HepG2 (cell line): ENCODE measurements around the gene NMT2. TPM values are rescaled to one million over a fixed set of nuclear protein-coding genes. Genes with fewer than 3 reads are reported as not detected.

Experiments used
- HHEX ChIP-seq: IDR thresholded peaks from 2 replicates; pipeline ENCODE4 v1.6.1; 2016; ENCODE audit warnings: control low read depth
- ISL2 ChIP-seq: sonication (generic); formaldehyde crosslinking; IDR thresholded peaks from 2 replicates; pipeline ENCODE4 v1.5.0; 2020; ENCODE audit warnings: missing genetic modification reagents
- KDM3A ChIP-seq: IDR thresholded peaks from 2 replicates; pipeline ENCODE4 v1.6.1; 2018; ENCODE audit warnings: low read depth, missing compliant biosample characterization
- KLF16 ChIP-seq, 2 experiments: sonication (generic) in 1 of 2; formaldehyde crosslinking in 1 of 2; IDR thresholded peaks; 2 replicates each; pipeline versions ENCODE4 v1.6.1 to v1.8.0; 2016 to 2023; ENCODE audit warnings: missing genetic modification reagents in 2 of 2, missing compliant biosample characterization in 1 of 2
- REL ChIP-seq: sonication (generic); formaldehyde crosslinking; conservative IDR thresholded peaks from 2 replicates; pipeline ENCODE4 v1.8.0; 2022; ENCODE audit warnings: mild to moderate bottlenecking, missing genetic modification reagents, moderate library complexity
- SIN3B ChIP-seq: fragments of 150-350 bp; IDR thresholded peaks from 2 replicates; pipeline ENCODE4 v1.6.1; 2014; ENCODE audit warnings: low read length
- ZNF33A ChIP-seq: sonication (generic); formaldehyde crosslinking; IDR thresholded peaks from 2 replicates; pipeline ENCODE4 v1.5.1; 2020; ENCODE audit warnings: missing genetic modification reagents, mild to moderate bottlenecking, moderate library complexity, borderline replicate concordance
- ZNF570 ChIP-seq: sonication (generic); formaldehyde crosslinking; IDR thresholded peaks from 2 replicates; pipeline ENCODE4 v1.4.0; 2020; ENCODE audit warnings: mild to moderate bottlenecking, missing genetic modification reagents, borderline replicate concordance
- polyA plus RNA-seq, 8 experiments: library from polyadenylated mRNA; depleted of rRNA in 3 of 8; stranded (reverse) in 7 of 8; unstranded in 1 of 8; fragments of >200 nt; fragmentation: Illumina TruSeq in 4 of 8; extraction: Trizol in 4 of 8; gene quantifications; 2 replicates each; pipeline versions ENCODE4 v1.2.1 to v1.2.3, GENCODE V29; 2011 to 2016; ENCODE audit warnings: low read depth in 4 of 8, missing spikeins in 1 of 8, mixed read lengths in 1 of 8; ENCODE audit not compliant: insufficient read depth in 1 of 8
- total RNA-seq, 5 experiments: library from RNA; depleted of rRNA; stranded (reverse); fragments of >200 nt; fragmentation: Illumina TruSeq; extraction: Trizol; gene quantifications; 2 replicates each; pipeline ENCODE4 v1.2.3, GENCODE V29; 2016; ENCODE audit warnings: low read depth in 1 of 5
- TF ChIP-seq, protein P1 (sequence below): sonication (generic); formaldehyde crosslinking; conservative IDR thresholded peaks from 2 replicates; pipeline ENCODE4 v1.8.0; 2022; ENCODE audit warnings: mild to moderate bottlenecking, moderate library complexity, missing genetic modification reagents
- TF ChIP-seq, protein P2 (sequence below): sonication (generic); formaldehyde crosslinking; IDR thresholded peaks from 2 replicates; pipeline ENCODE4 v1.4.0; 2020; ENCODE audit warnings: mild to moderate bottlenecking, low read depth, missing genetic modification reagents
- TF ChIP-seq, protein P3 (sequence below): sonication (generic); formaldehyde crosslinking; IDR thresholded peaks from 2 replicates; pipeline ENCODE4 v1.4.0; 2020; ENCODE audit warnings: mild to moderate bottlenecking, missing genetic modification reagents
- TF ChIP-seq, protein P4 (sequence below): sonication (generic); formaldehyde crosslinking; IDR thresholded peaks from 2 replicates; pipeline ENCODE4 v1.5.0; 2020; ENCODE audit warnings: mild to moderate bottlenecking, missing genetic modification reagents
- TF ChIP-seq, protein P5 (sequence below): sonication (generic); formaldehyde crosslinking; IDR thresholded peaks from 2 replicates; pipeline ENCODE4 v1.5.0; 2020; ENCODE audit warnings: mild to moderate bottlenecking, missing genetic modification reagents, borderline replicate concordance

Gene NMT2
- total and polyA plus RNA-seq, 2 of the 13 experiments (the other 11 are each of a cell fraction or from before 2014, with no cell fraction given) = 10.1 to 23.8 TPM

DNA sequence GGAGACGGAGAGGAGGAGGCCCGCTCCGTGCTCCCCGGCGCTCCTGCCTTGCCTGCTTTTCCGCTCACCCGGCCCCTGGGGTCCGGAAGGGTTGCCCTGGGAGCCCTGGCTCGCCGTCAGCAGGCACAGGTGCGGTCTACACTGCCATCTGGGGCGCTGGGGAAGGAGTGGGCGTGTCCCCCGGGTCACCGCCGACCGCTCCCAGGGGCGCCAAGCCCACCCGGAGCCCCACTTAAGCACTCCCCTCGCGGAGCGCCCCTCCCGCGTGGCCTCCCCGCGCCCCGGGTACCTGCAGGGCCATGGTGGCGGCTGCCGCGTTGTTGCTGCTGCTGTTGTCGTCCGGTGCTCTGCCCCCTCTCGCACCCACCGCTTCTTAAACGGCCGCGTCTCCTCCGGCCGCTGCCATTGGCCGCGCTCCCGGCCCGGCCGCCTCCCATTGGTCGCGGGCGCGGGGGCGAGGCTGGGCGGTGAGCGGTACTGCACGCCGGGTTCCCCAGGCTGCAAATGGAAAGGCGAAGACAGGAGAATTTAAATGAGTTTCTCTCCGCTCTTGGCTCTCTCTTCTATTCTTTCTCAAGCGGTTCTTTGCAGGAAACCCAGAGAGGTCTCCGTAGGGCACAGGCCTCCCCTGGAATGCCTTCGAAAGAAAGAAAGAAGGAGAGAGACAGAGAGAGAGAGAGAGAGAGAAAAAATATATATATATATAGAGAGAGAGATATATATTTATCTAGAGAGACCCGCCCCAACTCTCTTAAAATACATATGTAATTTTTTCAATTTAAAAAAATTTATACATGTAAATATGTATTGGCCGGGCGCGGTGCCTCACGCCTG is 79.8 kb downstream of the NMT2 start, which contains the start of gene ACBD7 (continued):
- TF ChIP-seq, protein P1, sequence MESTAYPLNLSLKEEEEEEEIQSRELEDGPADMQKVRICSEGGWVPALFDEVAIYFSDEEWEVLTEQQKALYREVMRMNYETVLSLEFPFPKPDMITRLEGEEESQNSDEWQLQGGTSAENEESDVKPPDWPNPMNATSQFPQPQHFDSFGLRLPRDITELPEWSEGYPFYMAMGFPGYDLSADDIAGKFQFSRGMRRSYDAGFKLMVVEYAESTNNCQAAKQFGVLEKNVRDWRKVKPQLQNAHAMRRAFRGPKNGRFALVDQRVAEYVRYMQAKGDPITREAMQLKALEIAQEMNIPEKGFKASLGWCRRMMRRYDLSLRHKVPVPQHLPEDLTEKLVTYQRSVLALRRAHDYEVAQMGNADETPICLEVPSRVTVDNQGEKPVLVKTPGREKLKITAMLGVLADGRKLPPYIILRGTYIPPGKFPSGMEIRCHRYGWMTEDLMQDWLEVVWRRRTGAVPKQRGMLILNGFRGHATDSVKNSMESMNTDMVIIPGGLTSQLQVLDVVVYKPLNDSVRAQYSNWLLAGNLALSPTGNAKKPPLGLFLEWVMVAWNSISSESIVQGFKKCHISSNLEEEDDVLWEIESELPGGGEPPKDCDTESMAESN (CRISPR knock-in tag) = peak; percentile 70
- TF ChIP-seq KLF16 (CRISPR knock-in tag; IDR thresholded peaks at IDR 0.05) (peak in 1 of 2 experiments; percentile 75; a peak in 1 of 4 replicates), KDM3A (no peak), REL (CRISPR knock-in tag) (peak; percentile 66; the same call in 1 of the 2 replicates), ZNF33A (CRISPR knock-in tag) (no peak), SIN3B (peak; percentile 51; the same call in 1 of the 2 replicates), HHEX (no peak), ISL2 (CRISPR knock-in tag) (peak; percentile 29; the same call in 1 of the 2 replicates), ZNF570 (CRISPR knock-in tag) (no peak)
- TF ChIP-seq, protein P2, sequence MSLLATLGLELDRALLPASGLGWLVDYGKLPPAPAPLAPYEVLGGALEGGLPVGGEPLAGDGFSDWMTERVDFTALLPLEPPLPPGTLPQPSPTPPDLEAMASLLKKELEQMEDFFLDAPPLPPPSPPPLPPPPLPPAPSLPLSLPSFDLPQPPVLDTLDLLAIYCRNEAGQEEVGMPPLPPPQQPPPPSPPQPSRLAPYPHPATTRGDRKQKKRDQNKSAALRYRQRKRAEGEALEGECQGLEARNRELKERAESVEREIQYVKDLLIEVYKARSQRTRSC (CRISPR knock-in tag) = no peak
- TF ChIP-seq, protein P3, sequence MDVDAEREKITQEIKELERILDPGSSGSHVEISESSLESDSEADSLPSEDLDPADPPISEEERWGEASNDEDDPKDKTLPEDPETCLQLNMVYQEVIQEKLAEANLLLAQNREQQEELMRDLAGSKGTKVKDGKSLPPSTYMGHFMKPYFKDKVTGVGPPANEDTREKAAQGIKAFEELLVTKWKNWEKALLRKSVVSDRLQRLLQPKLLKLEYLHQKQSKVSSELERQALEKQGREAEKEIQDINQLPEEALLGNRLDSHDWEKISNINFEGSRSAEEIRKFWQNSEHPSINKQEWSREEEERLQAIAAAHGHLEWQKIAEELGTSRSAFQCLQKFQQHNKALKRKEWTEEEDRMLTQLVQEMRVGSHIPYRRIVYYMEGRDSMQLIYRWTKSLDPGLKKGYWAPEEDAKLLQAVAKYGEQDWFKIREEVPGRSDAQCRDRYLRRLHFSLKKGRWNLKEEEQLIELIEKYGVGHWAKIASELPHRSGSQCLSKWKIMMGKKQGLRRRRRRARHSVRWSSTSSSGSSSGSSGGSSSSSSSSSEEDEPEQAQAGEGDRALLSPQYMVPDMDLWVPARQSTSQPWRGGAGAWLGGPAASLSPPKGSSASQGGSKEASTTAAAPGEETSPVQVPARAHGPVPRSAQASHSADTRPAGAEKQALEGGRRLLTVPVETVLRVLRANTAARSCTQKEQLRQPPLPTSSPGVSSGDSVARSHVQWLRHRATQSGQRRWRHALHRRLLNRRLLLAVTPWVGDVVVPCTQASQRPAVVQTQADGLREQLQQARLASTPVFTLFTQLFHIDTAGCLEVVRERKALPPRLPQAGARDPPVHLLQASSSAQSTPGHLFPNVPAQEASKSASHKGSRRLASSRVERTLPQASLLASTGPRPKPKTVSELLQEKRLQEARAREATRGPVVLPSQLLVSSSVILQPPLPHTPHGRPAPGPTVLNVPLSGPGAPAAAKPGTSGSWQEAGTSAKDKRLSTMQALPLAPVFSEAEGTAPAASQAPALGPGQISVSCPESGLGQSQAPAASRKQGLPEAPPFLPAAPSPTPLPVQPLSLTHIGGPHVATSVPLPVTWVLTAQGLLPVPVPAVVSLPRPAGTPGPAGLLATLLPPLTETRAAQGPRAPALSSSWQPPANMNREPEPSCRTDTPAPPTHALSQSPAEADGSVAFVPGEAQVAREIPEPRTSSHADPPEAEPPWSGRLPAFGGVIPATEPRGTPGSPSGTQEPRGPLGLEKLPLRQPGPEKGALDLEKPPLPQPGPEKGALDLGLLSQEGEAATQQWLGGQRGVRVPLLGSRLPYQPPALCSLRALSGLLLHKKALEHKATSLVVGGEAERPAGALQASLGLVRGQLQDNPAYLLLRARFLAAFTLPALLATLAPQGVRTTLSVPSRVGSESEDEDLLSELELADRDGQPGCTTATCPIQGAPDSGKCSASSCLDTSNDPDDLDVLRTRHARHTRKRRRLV = no peak
- TF ChIP-seq, protein P4, sequence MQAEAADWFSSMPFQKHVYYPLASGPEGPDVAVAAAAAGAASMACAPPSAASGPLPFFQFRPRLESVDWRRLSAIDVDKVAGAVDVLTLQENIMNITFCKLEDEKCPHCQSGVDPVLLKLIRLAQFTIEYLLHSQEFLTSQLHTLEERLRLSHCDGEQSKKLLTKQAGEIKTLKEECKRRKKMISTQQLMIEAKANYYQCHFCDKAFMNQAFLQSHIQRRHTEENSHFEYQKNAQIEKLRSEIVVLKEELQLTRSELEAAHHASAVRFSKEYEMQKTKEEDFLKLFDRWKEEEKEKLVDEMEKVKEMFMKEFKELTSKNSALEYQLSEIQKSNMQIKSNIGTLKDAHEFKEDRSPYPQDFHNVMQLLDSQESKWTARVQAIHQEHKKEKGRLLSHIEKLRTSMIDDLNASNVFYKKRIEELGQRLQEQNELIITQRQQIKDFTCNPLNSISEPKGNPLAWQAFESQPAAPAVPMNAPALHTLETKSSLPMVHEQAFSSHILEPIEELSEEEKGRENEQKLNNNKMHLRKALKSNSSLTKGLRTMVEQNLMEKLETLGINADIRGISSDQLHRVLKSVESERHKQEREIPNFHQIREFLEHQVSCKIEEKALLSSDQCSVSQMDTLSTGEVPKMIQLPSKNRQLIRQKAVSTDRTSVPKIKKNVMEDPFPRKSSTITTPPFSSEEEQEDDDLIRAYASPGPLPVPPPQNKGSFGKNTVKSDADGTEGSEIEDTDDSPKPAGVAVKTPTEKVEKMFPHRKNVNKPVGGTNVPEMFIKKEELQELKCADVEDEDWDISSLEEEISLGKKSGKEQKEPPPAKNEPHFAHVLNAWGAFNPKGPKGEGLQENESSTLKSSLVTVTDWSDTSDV (CRISPR knock-in tag) = no peak
- TF ChIP-seq, protein P5, sequence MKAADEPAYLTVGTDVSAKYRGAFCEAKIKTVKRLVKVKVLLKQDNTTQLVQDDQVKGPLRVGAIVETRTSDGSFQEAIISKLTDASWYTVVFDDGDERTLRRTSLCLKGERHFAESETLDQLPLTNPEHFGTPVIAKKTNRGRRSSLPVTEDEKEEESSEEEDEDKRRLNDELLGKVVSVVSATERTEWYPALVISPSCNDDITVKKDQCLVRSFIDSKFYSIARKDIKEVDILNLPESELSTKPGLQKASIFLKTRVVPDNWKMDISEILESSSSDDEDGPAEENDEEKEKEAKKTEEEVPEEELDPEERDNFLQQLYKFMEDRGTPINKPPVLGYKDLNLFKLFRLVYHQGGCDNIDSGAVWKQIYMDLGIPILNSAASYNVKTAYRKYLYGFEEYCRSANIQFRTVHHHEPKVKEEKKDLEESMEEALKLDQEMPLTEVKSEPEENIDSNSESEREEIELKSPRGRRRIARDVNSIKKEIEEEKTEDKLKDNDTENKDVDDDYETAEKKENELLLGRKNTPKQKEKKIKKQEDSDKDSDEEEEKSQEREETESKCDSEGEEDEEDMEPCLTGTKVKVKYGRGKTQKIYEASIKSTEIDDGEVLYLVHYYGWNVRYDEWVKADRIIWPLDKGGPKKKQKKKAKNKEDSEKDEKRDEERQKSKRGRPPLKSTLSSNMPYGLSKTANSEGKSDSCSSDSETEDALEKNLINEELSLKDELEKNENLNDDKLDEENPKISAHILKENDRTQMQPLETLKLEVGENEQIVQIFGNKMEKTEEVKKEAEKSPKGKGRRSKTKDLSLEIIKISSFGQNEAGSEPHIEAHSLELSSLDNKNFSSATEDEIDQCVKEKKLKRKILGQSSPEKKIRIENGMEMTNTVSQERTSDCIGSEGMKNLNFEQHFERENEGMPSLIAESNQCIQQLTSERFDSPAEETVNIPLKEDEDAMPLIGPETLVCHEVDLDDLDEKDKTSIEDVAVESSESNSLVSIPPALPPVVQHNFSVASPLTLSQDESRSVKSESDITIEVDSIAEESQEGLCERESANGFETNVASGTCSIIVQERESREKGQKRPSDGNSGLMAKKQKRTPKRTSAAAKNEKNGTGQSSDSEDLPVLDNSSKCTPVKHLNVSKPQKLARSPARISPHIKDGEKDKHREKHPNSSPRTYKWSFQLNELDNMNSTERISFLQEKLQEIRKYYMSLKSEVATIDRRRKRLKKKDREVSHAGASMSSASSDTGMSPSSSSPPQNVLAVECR (CRISPR knock-in tag) = peak; percentile 97
